ENCODE data around the gene AMDHD1. TPM values are rescaled to one million over a fixed set of nuclear protein-coding genes. Genes with fewer than 3 reads are reported as not detected.
A peak's percentile ranks its signal among the peaks of the same experiment; 100 is the strongest.

The AMDHD1 gene
- total RNA-seq, 1 donor from 2014 or later, result not detected

DNA sequence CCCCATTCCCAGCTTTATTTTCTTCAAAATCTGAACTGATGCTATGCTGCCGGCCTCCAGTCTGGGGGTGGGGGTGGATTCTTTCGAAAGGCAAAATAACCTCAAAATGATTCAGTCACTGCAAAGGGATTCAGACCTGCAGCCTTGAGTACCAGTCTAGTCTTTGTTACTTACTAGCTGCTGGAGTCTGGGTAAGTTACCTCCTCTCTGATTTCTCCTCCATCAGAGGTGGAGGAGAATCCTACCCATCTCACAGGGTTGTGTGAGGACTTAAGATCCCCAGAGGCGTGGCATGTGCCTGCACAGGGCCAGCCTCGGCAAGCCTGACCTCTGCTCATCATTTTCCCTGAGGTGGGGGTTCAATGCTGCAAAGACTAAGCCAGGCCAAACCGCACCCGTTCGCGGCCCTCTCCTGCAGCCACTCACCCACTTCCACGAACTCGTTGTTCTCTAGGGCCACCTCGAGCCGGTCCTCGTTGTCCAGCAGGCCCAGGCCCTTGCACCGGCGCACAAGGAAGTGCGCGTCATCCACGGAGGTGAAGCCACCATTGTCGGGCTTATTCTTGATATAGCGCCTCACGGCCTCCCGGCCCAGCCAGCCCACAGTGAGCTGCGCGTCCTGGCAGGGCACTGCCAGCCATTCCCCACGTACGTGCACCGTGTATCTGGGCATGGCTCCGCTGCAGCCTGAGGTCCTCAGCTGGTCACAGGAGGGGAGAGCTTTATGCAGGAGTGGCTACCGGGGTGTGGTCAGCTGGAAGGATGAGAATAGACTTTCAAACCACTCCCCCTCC lies 52.3 kb downstream of the AMDHD1 start:
- DNase-seq, result no peak

DNA sequence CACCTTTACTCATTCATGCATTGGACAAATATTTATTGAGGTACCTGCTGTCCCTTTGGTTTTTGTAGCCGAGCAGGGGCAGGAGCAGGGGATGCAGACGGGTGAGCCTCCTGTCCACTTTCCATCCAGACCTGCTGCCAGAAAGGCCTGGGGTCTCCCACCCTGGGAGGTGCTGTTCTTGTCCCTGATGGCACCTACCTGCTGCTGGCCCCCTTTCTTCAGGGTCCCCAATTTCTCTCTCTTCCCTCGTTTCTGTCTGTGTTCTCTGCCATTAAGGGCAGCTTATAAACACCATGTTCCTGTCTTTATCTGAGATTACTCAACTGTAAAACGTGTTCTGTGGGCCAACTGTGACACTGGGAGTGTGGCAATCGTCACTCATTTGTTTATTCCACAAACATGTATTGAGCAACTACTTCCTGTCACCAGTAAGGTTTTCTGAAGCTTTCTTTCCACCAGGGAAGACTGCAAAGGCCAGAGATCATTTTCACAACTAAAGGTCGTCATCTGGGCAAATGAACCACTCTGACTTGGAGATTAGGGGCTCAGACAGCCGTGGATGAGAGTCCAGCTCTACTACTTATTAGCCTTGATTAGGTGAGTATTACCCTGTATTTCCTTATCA lies 53.0 kb downstream of the AMDHD1 start, which contains the start of gene HAL:
Gene HAL (minus strand): TSS at position 311 of the 625 bp plus-strand sequence. CDS start 434 bp downstream, outside the sequence.
- no peak for DNase-seq

DNA sequence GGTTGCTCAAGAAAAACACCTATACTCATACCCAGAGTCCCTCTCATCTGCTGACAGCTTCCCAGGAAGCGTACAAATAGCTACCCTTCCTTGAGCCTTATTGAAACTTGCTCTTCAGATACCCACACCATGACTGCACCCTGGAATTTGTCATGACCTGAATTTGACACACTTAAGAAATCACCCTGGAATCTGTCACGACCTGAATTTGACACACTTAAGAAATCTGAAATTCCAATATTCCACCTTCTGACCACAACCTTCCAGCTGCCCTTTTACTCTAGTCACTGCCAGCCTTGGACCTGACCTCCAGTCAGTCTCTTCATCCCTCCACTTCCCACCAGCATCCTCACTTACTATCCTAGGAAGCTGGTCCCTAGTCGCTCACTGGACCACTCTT lies 54.1 kb downstream of the AMDHD1 start:
- no peak for DNase-seq

DNA sequence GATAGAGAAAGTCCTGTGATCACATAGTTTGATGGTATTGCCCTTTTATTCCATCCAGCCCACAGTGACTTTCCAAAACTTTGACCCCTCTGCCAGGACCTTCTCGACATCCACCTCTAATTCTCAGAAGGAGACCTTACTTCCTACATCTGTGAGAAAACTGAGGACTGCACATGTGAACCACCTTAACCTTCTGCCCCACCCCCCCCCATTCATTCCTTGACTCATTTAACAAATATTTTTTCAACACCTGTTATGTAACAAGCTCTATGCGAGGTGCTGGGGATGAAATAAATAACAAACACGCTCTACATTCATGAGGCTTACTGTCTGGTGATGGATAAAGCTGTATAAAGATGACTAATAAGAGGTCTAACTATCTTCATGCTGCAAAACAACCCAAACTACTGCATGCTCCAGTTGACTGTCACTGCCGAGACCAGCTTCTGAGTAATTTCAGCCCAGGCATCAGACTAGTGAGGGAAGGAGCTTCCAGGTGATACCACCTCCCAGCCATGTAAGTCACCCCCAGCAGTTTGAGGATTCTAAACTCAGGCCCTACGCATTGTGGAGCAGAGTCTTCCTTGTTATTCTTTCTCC lies 54.9 kb downstream of the AMDHD1 start:
- DNase-seq, result no peak

DNA sequence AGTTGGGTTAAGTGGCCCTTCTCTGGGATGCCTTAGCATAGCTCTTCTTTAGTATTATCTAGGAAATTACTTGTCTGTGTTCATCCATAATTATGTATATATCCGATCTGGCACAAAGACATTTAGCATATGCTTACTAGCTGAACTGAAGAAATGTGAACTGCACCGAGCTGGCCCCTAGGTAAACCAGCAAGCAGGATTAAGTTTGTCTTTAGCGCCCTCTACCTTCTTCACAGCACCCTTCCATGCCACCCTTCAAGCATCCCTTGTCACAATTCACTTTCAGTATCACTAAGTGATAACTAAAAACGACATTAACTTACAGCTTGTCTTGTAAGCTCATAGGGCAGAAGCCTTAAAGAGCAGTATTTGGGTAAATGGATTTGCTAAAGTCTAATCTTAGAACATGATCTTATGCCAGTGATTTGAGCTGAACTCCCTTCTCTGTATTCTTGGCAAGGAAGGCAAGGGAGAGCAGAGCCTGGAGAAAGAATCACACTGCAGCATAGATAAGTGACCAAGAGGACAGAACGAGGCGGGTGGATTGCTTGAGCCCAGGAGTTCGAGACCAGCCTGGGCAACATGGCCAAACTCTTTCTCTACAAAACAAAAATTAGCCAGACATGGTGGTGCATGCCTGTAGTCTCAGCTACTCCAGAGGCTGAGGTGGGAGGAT lies 55.6 kb downstream of the AMDHD1 start:
- DNase-seq, result peak; percentile 67

DNA sequence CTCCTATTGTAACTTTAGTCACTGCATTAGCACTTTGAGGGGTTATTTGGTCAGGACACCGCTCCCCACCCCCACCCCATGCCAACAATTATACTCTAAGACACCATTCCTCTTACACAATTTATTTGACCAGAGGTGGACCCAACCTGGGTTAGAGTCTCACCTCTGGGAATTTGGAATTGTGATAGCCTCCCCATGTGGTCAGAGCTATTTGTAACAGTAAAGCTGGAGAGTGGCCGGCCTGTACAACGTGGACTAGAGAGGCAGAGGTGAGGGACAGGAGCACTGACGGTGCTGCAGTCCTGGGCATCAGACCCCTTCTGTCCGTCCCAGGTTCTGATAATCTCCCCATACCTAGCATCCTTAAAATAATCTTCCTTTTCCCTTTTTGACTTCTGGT lies 56.4 kb downstream of the AMDHD1 start:
- no peak for DNase-seq

DNA sequence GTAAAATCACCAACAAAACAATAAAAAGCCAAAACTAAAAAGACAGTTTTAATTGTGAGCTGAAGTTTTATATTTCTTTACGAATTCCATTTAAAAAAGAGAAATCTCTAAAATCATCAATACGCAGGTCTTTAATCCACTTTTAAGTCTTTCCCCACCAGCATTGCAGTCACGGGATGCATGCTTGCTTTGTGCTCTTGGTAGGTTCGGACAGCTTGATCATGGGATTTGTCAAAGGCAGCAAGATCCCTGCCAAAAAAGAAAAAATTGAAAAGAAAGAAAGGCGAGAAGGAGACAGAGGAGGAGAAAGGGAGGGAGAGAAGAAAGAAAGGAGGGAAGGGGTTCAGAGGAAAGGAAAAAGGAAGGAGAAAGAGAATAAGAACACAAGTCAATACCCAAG lies 57.7 kb downstream of the AMDHD1 start:
- DNase-seq, result no peak

DNA sequence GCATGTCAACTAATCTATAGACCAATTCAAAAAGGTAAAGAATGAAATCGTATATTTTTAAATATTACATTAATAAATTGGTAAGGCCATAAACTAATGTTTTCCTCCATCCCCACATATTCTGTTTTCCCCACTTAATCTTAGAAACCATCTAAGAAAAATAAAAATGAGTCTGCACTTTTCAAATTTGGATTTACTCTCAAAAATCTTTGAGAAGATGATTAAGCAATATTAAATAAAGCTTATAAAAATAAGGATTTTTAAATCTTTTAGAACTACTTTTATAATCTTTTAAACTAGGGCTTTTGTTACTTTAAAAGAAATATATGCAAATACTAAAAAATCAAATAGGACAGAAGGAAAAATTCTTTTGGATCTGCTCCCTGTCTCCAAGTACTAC lies 63.6 kb downstream of the AMDHD1 start:
- DNase-seq, result no peak

DNA sequence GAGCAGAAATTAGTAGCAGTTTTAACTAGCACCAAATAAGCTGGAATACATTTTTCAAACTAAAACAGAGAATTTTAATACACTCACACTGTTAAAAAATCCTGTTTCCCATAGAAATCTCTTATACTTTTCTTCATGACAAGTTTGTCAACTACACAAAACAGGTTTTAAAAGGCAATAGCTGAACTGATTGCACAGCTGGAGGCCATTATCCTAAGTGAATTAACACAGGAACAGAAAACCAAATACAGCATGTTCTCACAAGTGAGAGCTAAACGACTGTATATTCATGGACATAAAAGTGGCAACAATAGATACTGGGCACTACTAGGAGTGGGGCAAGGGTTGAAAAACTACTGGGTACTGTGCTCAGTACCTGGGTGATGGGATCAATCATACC lies 64.6 kb downstream of the AMDHD1 start:
- peak; percentile 43 for DNase-seq

DNA sequence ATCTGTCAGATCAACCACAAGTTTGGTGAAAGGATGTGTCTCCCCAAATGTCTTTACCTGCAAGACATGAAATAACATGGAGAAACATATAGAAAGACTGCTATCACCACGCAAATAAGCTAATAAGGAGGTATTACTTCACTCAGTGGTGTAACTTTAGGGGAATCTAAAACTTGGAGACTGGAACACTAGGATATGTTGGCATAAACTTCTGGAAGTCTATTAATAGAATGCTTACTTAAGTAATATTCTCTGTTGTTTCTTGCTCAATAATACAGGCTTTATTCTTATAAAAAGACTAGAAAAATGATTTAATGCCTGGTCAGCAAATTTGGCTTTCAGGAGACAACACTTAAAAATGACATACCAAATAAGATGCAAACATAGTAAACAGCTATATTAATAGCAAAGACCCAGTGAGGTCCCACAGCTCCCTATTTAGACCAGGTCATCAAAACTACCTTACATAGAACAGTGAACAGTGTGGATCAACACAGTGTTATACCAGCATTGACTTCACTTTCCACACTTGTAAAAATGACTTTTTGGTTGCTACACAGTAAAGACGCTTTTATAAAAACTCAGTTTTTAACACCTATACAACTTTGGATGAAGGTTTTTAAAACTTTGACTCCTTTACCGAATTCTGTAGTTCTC lies 71.9 kb downstream of the AMDHD1 start:
- no peak for DNase-seq

DNA sequence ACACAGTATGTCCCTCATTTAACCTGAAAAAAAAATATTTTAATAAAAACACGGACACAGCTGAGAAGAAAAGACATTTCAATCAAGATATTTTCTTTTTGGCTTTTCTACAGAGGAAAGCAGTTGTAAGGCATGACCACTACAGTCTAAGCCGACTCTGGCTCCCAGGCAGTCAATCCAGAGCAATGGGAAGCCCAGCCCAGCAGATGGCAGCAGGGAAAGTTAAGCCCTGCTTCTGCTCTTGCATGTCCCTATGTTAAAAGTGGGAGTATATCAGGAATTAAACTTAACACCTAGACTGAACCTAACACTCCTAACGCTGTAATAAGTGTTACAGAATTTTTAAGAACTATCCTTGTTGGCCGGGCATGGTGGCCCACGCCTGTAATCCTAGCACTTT lies 72.5 kb downstream of the AMDHD1 start:
- peak; percentile 34 for DNase-seq

Other genes with a start within 250 kb of the AMDHD1 start
- 47.9 TPM for gene NTN4, start 152.6 kb upstream of the AMDHD1 start, total RNA-seq
- 9.7 TPM for gene SNRPF, start 84.4 kb upstream of the AMDHD1 start, total RNA-seq
- gene CCDC38, start 717 bp upstream of the AMDHD1 start, total RNA-seq, result not detected
- gene HAL, start 53.0 kb downstream of the AMDHD1 start, total RNA-seq, result 0.51 TPM
- 64.5 TPM for gene LTA4H, start 92.3 kb downstream of the AMDHD1 start, total RNA-seq